GM19043 (cell line): Measurements from ENCODE around the gene STK39.
A peak's percentile ranks its signal among the peaks of the same experiment; 100 is the strongest.
"Not testable (repeated sequence)": the region's sequence is repeated elsewhere in the genome, so short reads cannot be mapped to it uniquely, and the experiment has no call there.

Source experiments
- ATAC-seq: cut with Tn5 transposase; IDR thresholded peaks from one replicate; pipeline ENCODE4 v1.9.1; 2021; ENCODE audit warnings: low read depth; ENCODE audit not compliant: unreplicated experiment

The STK39 gene

DNA sequence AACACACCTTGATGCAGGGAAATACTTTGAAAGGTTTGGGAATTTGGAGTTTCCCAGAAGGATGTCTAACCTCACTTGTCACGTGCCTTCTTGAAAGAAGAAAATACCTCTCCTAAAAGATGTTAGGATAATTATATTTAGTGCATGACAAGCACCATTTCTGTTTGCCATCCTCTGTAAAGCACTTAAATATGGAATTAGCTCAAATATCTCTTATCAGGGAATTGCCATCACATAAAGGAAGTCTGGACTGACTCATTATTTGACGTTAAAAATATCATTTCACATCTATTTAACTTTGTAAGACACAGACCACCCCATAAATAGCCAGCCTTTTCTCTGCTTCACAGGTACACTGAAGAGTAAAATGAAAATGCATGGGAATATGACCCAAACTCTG lies 140.1 kb downstream of the STK39 start:
- no peak for ATAC-seq

DNA sequence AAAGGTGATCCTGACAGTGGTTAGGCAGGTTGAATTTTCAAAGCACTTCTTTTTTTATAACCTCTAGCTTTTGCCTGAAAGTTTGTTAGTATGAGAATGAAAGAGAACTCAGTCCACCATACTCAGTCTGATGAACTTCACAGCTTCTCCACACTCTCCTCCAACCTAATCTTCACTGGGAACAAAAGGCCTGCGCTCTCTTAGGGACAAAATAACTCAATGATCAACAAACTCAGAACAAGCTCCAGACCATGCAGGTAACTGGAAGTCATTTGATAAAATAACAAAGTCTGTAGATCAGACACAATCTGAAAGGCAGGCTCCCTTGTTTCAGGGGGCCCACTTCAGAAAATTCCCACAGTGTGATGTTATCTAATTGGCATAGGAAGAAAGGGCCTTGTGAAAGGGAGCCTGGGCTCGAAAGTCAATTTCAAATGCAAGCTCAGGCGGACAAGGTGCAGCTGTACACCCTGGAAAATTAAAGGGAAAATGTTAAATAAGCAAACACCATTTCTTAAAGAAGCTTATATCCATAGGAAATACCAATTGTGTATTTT lies 142.2 kb downstream of the STK39 start:
- ATAC-seq, result no peak

GRCh38 chr2:168097431-168097830 lies 150.0 kb downstream of the STK39 start:
- no peak for ATAC-seq

DNA sequence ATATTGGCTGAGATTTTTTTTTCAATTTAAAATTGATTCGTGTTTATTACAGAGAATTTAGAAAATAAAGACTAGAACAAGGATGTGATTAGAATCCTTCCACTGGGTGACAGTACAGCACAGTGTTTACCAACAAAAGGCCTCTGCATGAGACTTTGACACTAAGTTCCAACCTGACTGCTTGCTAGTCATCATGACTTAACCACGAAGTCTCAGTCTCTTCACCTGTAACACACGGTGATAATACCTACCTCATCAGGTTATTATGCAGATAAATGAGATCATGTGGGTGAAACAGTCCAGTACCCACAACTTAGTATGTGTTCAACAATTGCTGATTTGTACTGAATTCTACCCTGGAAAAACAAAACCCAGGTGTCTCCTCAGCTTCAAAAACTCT lies 151.2 kb downstream of the STK39 start:
- no peak for ATAC-seq

- no peak for ATAC-seq
These were observed 155.4 kb downstream of the STK39 start for GRCh38 chr2:168091986-168092385.

GRCh38 chr2:168090366-168091135 lies 156.8 kb downstream of the STK39 start:
- peak; percentile 83 for ATAC-seq

- ATAC-seq, result no peak
These were observed 158.2 kb downstream of the STK39 start for GRCh38 chr2:168089200-168089599.

DNA sequence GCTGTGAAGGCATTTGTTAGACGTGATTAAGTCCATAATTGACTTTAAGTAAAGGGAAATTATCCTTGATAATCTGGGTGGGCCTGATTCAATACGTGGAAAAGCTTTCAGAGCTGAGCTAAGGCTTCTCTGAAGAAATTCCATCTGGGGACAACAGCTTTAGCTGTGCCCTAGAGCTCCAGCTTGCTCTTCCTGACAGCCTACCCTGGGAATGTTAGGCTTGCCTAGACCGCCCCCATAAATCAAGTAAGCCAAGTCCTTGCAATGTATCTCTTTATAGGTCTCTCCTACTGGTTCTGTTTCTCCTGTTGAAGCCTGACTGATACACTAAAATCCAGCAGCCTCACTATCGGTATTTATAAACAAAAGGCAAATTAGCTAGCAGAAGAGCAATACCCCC lies 160.0 kb downstream of the STK39 start:
- ATAC-seq, result no peak

DNA sequence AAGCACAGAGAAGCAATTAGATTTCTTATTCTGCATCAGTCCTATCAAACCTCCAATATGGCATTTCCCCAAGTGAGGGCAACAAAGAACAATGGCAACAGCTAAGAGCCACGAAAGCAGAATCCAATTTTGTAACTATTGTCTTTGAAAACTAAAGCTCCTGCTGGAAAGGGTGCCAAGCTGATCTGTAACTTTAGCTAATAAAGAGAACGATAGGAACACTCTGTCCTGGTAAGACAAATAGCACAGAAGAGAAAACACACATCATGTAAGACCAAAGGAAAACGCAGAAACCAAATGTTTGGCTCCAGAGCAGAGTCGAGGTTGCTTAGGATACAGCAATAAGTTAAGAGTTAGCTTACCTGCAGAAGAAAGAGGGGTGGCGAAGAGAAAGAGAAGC lies 160.5 kb downstream of the STK39 start:
- ATAC-seq, result no peak

DNA sequence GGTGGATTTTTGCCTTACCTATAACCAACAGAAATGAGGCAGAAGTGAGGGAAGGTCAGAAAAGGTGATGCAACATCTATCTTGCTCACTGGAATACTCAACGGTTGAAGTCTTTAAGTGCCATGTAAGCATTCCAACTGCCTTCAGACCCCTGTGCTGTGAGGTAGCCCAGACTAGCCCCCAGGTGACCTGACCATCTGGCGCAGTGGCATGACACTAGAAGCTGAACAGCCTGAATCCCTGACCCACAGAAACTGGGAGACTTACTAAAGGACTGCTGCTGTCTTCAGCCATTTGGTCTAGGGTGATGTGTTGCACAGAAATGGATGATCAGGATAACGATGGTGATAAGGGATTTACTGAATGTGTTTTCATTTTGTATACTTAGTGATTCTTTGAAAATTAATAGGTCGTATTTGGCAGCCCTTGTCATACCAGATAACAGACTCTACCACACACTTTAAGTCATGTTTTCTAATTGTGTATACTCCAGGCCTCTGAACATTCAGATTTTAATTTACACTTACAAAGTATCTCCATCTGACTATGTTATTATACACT lies 161.5 kb downstream of the STK39 start:
- no peak for ATAC-seq

DNA sequence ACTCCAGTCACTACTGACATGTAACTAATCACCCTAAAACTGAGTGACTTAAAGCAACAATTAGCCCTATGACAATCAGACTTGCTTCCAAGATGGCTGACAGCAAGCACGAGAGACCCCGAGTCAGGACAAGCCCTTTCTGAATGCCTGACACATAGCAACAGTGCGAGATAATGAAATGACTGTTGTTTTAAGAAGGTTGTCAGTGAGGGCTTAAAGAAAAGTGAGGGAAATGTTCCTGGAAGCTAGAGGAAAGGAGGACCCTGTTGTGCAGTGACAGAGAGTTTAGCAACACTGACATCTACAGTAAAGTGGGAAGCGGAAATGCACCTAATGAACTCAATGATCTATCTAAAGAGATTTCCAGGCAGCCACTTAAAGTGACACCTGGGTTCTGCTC lies 163.1 kb downstream of the STK39 start:
- ATAC-seq, result no peak

DNA sequence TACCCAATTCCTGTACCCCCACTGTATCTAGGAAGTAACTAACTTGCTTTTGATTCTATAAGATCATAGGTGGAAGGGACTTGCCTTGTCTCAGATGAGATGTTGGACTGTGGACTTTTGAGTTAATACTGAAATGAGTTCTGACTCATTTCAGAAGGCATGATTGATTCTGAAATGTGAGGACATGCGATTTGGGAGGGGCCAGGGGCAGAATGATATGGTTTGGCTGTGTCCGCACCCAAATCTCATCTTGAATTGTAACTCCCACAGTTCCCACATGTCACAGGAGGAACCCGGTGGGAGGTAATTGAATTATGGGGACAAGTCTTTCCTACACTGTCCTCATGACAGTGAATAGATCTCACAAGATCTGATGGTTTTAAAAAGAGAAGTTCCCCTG lies 165.9 kb downstream of the STK39 start:
- not testable (repeated sequence) for ATAC-seq

DNA sequence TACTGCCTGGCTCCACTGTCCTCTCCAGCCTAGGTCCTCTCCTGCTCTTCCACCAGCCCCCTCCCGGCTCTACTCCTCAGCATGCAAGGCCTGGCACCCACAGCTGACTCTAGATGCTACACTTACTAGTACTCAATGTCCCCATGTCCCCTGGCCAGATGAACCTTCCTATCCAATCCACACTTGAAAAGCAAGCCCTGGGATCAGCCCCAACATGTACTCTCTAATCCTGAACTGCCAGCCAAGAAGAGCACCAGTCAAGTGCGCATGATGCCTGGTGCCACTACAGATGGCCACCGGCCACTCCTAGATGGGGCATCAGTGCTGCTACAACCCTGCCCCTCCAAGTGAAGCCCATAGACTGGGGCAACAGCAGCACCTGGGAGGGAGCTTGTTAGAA lies 168.2 kb downstream of the STK39 start:
- ATAC-seq, result no peak

GRCh38 chr2:168076731-168077130 lies 170.7 kb downstream of the STK39 start:
- ATAC-seq, result no peak

GRCh38 chr2:168075446-168075845 lies 171.9 kb downstream of the STK39 start:
- ATAC-seq, result no peak

- no peak for ATAC-seq
These were observed 174.6 kb downstream of the STK39 start for GRCh38 chr2:168072626-168073303.

- no peak for ATAC-seq
These were observed 183.1 kb downstream of the STK39 start for GRCh38 chr2:168064011-168064998.

- no peak for ATAC-seq
These were observed 184.5 kb downstream of the STK39 start for GRCh38 chr2:168062936-168063335.

DNA sequence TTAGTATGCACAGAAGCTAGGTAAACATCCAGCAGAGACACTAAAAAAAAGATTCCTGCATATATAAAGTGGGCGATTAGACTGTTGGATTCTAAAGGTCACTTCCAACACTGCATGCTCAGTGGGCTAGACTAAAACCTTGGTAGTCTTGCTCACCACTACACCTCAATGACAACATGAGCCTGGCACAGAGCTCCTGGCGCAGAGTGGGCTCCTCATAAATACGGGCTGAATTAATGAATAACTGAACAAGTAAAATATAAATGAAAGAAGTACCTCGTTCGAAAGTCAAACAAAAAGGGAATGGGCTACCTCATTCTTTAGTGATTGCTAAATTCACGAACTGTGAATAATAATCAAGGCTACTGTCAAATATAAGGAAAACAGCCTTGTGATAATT lies 185.3 kb downstream of the STK39 start:
- ATAC-seq, result no peak

DNA sequence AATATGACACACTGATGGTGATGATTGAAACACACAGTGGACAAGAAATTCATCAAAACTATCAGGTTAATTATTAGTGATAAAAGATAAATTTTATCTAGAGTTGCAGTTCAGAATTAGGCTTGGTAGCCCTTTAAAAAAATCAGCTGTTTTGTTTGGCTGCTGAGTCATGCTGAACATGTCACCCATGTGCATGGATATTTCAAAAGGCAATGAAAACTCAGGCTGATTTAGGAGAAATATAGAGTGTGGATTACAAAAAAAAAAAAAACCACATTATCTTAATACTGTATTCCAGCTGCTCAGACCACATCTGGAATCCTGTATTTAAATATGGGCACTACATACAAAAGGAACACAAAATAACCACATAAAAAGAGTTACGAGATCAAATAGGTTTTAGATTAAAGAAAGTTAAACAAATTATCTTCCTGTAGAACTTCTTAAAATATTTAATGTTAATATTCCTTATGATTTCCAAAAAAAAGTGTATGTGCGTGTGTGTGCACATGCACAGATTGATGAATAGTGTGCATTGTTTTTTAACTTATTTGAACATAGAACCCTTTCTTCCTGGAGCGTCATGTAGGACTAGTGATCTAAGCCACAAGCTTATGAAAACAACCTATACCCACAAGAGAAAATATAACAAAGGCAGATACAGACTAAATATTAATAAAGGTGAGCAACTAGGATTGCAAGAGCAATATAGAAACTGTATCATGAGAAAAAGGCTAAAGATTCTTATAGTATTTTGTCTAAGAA lies 186.2 kb downstream of the STK39 start:
- no peak for ATAC-seq
